Neural progenitor cell (in vitro differentiated cells): ENCODE measurements around the gene EFNB2. TPM values are rescaled to one million over a fixed set of nuclear protein-coding genes. Genes with fewer than 3 reads are reported as not detected.

ENCODE experiments used
- DNase-seq: peaks from one replicate; pipeline ENCODE4 v3.0.0-alpha.2; 2016; ENCODE audit warnings: low spot score
- H2AFZ ChIP-seq: fragments of 200-600 bp; sonication (generic); replicated peaks from 2 replicates; pipeline ENCODE4 v1.6.1; 2016; ENCODE audit warnings: antibody characterized with exemption
- H3F3A ChIP-seq: fragments of 200-600 bp; sonication (generic); 2 replicates; pipeline ENCODE4 v1.6.1; 2016; ENCODE audit warnings: antibody characterized with exemption, low read depth
- H3K27ac ChIP-seq: fragments of 200-600 bp; sonication (generic); 2 replicates; pipeline ENCODE4 v1.5.1; 2016; ENCODE audit warnings: mild to moderate bottlenecking
- H3K27me3 ChIP-seq: fragments of 200-600 bp; sonication (generic); 2 replicates; pipeline ENCODE4 v1.6.1; 2016; ENCODE audit warnings: mild to moderate bottlenecking, moderate library complexity
- H3K36me3 ChIP-seq: fragments of 200-600 bp; sonication (generic); 2 replicates; pipeline ENCODE4 v1.5.1; 2016
- H3K4me1 ChIP-seq: fragments of 200-600 bp; sonication (generic); 2 replicates; pipeline ENCODE4 v1.6.1; 2016; ENCODE audit warnings: mixed run types
- H3K4me2 ChIP-seq: fragments of 200-600 bp; sonication (generic); 2 replicates; pipeline ENCODE4 v1.6.1; 2016
- H3K4me3 ChIP-seq: fragments of 200-600 bp; sonication (generic); 2 replicates; pipeline ENCODE4 v1.5.1; 2016
- H3K79me2 ChIP-seq: fragments of 200-600 bp; sonication (generic); 2 replicates; pipeline ENCODE4 v1.6.1; 2016; ENCODE audit warnings: low read depth
- H3K9ac ChIP-seq: fragments of 200-600 bp; sonication (generic); 2 replicates; pipeline ENCODE4 v1.6.1; 2016
- H3K9me3 ChIP-seq: fragments of 200-600 bp; sonication (generic); 2 replicates; pipeline ENCODE4 v1.5.1; 2016; ENCODE audit warnings: low read depth
- H4K20me1 ChIP-seq: fragments of 200-600 bp; sonication (generic); 2 replicates; pipeline ENCODE4 v1.6.1; 2016; ENCODE audit warnings: low read depth
- H3K27ac Mint-ChIP-seq: 3 replicates; pipeline ENCODE4 v1.8.0; 2021; ENCODE audit warnings: mixed read lengths
- H3K27me3 Mint-ChIP-seq: 2 replicates; pipeline ENCODE4 v1.8.0; 2022; ENCODE audit warnings: low read depth, mild to moderate bottlenecking, inconsistent platforms, moderate library complexity, mixed read lengths; ENCODE audit not compliant: insufficient read depth
- H3K36me3 Mint-ChIP-seq: 3 replicates; pipeline ENCODE4 v1.8.0; 2021; ENCODE audit warnings: mixed read lengths
- H3K4me1 Mint-ChIP-seq: 3 replicates; pipeline ENCODE4 v1.8.0; 2021; ENCODE audit warnings: mixed read lengths
- H3K4me3 Mint-ChIP-seq: 3 replicates; pipeline ENCODE4 v1.8.0; 2021; ENCODE audit warnings: mild to moderate bottlenecking, moderate library complexity, mixed read lengths
- H3K9me3 Mint-ChIP-seq: 3 replicates; pipeline ENCODE4 v1.8.0; 2020; ENCODE audit warnings: mixed read lengths
- CTCF ChIP-seq: fragments of 200-600 bp; sonication (generic); IDR thresholded peaks from 2 replicates; pipeline ENCODE4 v1.5.1; 2017; ENCODE audit warnings: antibody characterized with exemption, mild to moderate bottlenecking
- EZH2 ChIP-seq: fragments of 200-600 bp; sonication (generic); IDR thresholded peaks from 2 replicates; pipeline ENCODE4 v1.6.1; 2017; ENCODE audit warnings: antibody characterized with exemption, mild to moderate bottlenecking, moderate library complexity
- EZH2phosphoT487 ChIP-seq: fragments of 200-600 bp; sonication (generic); IDR thresholded peaks from 2 replicates; pipeline ENCODE4 v1.6.1; 2017; ENCODE audit warnings: antibody characterized with exemption
- total RNA-seq: library from RNA; depleted of rRNA; stranded (reverse); fragments of >200 nt; gene quantifications from 2 replicates; pipeline ENCODE4 v1.2.3, GENCODE V29; 2015; ENCODE audit warnings: low replicate concordance

EFNB2 gene
- total RNA-seq, 1 donor from 2014 or later, result 101 TPM

GRCh38 chr13:106499896-106500295 is 35.6 kb downstream of the EFNB2 start:
- peaks cover 16% of the 10 kb centered on the region for H3K36me3 ChIP-seq
- peaks cover 100% of the 10 kb centered on the region for H3K79me2 ChIP-seq
- H2AFZ ChIP-seq, result no peak overlapping the region
- Mint-ChIP-seq H3K36me3 (peaks cover 59% of the 10 kb centered on the region), H3K27ac (no peak overlapping the region), H3K4me3 (no peak overlapping the region), H3K4me1 (peaks cover 43% of the 10 kb centered on the region), H3K9me3 (peaks cover 3% of the 10 kb centered on the region), H3K27me3 (peaks cover 2% of the 10 kb centered on the region)
- no peaks in the 10 kb centered on the region for H3K9me3 ChIP-seq
- H3K9ac ChIP-seq, result no peak overlapping the region
- H3K27me3 ChIP-seq, result no peaks in the 10 kb centered on the region
- H3K4me3 ChIP-seq, result no peak overlapping the region
- H3K27ac ChIP-seq, result no peak overlapping the region
- DNase-seq, result no peak
- peaks cover 19% of the 10 kb centered on the region for H3K4me1 ChIP-seq
- no peak for TF ChIP-seq EZH2phosphoT487
- TF ChIP-seq CTCF, result no peak
- no peak for TF ChIP-seq EZH2
- peaks cover 100% of the 10 kb centered on the region for H4K20me1 ChIP-seq
- H3F3A ChIP-seq, result peaks cover 15% of the 10 kb centered on the region
- H3K4me2 ChIP-seq, result no peak overlapping the region

GRCh38 chr13:106499113-106499512 is 36.3 kb downstream of the EFNB2 start:
- H3K79me2 ChIP-seq, result peaks cover 100% of the 10 kb centered on the region
- no peak for TF ChIP-seq EZH2
- no peak for TF ChIP-seq CTCF

GRCh38 chr13:106498571-106498970 is 36.9 kb downstream of the EFNB2 start:
- peaks cover 50% of the 10 kb centered on the region for H3K4me1 Mint-ChIP-seq
- peak overlapping the region; percentile 42 for H3K27ac ChIP-seq

More at GRCh38 chr13:106499113-106499512, 36.3 kb downstream of the EFNB2 start:
- Mint-ChIP-seq H3K27me3 (peaks cover 2% of the 10 kb centered on the region), H3K36me3 (peaks cover 57% of the 10 kb centered on the region), H3K4me1 (peaks cover 45% of the 10 kb centered on the region), H3K27ac (no peak overlapping the region), H3K9me3 (peaks cover 3% of the 10 kb centered on the region), H3K4me3 (no peak overlapping the region)
- no peak overlapping the region for H3K27ac ChIP-seq
- H3K4me3 ChIP-seq, result no peak overlapping the region
- no peaks in the 10 kb centered on the region for H3K9me3 ChIP-seq
- peaks cover 24% of the 10 kb centered on the region for H3K36me3 ChIP-seq
- no peak overlapping the region for H2AFZ ChIP-seq
- no peak overlapping the region for H3K9ac ChIP-seq
- no peaks in the 10 kb centered on the region for H3K27me3 ChIP-seq
- peaks cover 19% of the 10 kb centered on the region for H3K4me1 ChIP-seq
- no peak overlapping the region for H3K4me2 ChIP-seq
- no peak for DNase-seq
- peaks cover 100% of the 10 kb centered on the region for H4K20me1 ChIP-seq
- peaks cover 23% of the 10 kb centered on the region for H3F3A ChIP-seq

More at GRCh38 chr13:106498571-106498970, 36.9 kb downstream of the EFNB2 start:
- peaks cover 100% of the 10 kb centered on the region for H4K20me1 ChIP-seq
- Mint-ChIP-seq H3K27ac (no peak overlapping the region), H3K4me3 (no peak overlapping the region), H3K27me3 (peaks cover 2% of the 10 kb centered on the region), H3K36me3 (peaks cover 57% of the 10 kb centered on the region), H3K9me3 (peaks cover 3% of the 10 kb centered on the region)
- H3K36me3 ChIP-seq, result peaks cover 28% of the 10 kb centered on the region
- no peak overlapping the region for H2AFZ ChIP-seq
- no peak overlapping the region for H3K4me2 ChIP-seq
- no peak overlapping the region for H3K4me3 ChIP-seq
- H3K27me3 ChIP-seq, result no peaks in the 10 kb centered on the region
- no peaks in the 10 kb centered on the region for H3K9me3 ChIP-seq
- TF ChIP-seq EZH2phosphoT487, result no peak
- no peak for TF ChIP-seq CTCF
- H3K79me2 ChIP-seq, result peaks cover 100% of the 10 kb centered on the region
- peaks cover 19% of the 10 kb centered on the region for H3K4me1 ChIP-seq
- H3F3A ChIP-seq, result peaks cover 29% of the 10 kb centered on the region
- no peak for DNase-seq
- H3K9ac ChIP-seq, result no peak overlapping the region
